Thoracic aorta (tissue), 2 donors: ENCODE measurements around the gene APOBEC3C. TPM values are rescaled to one million over a fixed set of nuclear protein-coding genes. Genes with fewer than 3 reads are reported as not detected.
"Not testable (repeated sequence)": the region's sequence is repeated elsewhere in the genome, so short reads cannot be mapped to it uniquely, and the experiment has no call there.

Experiments
- ATAC-seq: fragments of 150-250 bp; one replicate; pipeline ENCODE4 v1.8.0; 2017; ENCODE audit warnings: low read depth; ENCODE audit not compliant: insufficient number of reproducible peaks, low FRiP score
- DNase-seq: peaks from one replicate; pipeline ENCODE4 v3.0.0-alpha.2; 2020; ENCODE audit warnings: low spot score
- H3K27ac ChIP-seq, 2 donors: fragments of 200-600 bp; sonication (generic); 1 replicate in 1 of 2; 2 replicates in 1 of 2; pipeline ENCODE4 v1.5.1; 2016; ENCODE audit warnings: mild to moderate bottlenecking in 2 of 2, moderate library complexity in 2 of 2
- H3K27me3 ChIP-seq: fragments of 200-600 bp; sonication (generic); replicated peaks from 2 replicates; pipeline ENCODE4 v1.6.0; 2016; ENCODE audit warnings: mild to moderate bottlenecking; ENCODE audit not compliant: insufficient read depth
- H3K36me3 ChIP-seq: fragments of 200-600 bp; sonication (generic); one replicate; pipeline ENCODE4 v1.5.1; 2016
- H3K4me1 ChIP-seq, 2 donors: fragments of 200-600 bp; sonication (generic); 1 replicate in 1 of 2; 2 replicates in 1 of 2; pipeline versions ENCODE4 v1.5.1 to v1.6.0; 2016; ENCODE audit warnings: low read depth in 2 of 2, mild to moderate bottlenecking in 1 of 2; ENCODE audit not compliant: control insufficient read depth in 1 of 2
- H3K4me3 ChIP-seq: fragments of 200-600 bp; sonication (generic); 2 replicates; pipeline ENCODE4 v1.5.1; 2016; ENCODE audit warnings: mild to moderate bottlenecking
- H3K9me3 ChIP-seq: fragments of 200-600 bp; sonication (generic); 2 replicates; pipeline ENCODE4 v1.5.1; 2016
- CTCF ChIP-seq: fragments of 200-600 bp; sonication (generic); IDR thresholded peaks from one replicate; pipeline ENCODE4 v1.5.1; 2019; ENCODE audit warnings: antibody characterized with exemption
- total RNA-seq, 2 donors: library from RNA; depleted of rRNA; stranded (reverse); fragments of >200 nt; gene quantifications; one replicate each; pipeline versions ENCODE4 v1.1.0 to v1.2.3, GENCODE V29; 2016

The APOBEC3C gene
- total RNA-seq, 2 donors from 2014 or later, result 5.5 to 22.3 TPM

- Histone ChIP-seq H3K36me3 (no peaks in the 10 kb centered on the region), H3K27ac (peak overlapping the region in 1 of 2 donors; percentile 83), H3K9me3 (no peaks in the 10 kb centered on the region), H3K27me3 (no peaks in the 10 kb centered on the region), H3K4me3 (peak overlapping the region; percentile 93), H3K4me1 (peaks cover 0 to 9% of the 10 kb centered on the region in 2 donors)
- ATAC-seq (no peak), DNase-seq (no peak)
- no peak for TF ChIP-seq CTCF
These were observed 25.5 kb downstream of the APOBEC3C start for GRCh38 chr22:39039306-39040126.

- H3K36me3 ChIP-seq, DNase-seq, H3K27me3 ChIP-seq, H3K9me3 ChIP-seq, H3K4me1 ChIP-seq: not testable (repeated sequence)
- Histone ChIP-seq H3K4me3 (peak overlapping the region; percentile 93), H3K27ac (peak overlapping the region in 1 of 2 donors; percentile 83)
- ATAC-seq, result peak; percentile 45
These were observed 26.1 kb downstream of the APOBEC3C start for GRCh38 chr22:39040155-39040537.

- ATAC-seq, result peak; percentile 71
- H3K36me3 ChIP-seq, DNase-seq, H3K4me1 ChIP-seq, H3K27me3 ChIP-seq, H3K9me3 ChIP-seq: not testable (repeated sequence)
- Histone ChIP-seq H3K4me3 (peak within 1 kb of the TSS; percentile 93), H3K27ac (peak within 1 kb of the TSS; percentile 77 to 83)
These were observed 26.7 kb downstream of the APOBEC3C start, which contains the start of gene APOBEC3F for GRCh38 chr22:39040538-39041296. TSS of gene APOBEC3F (plus strand) at chr22:39040864. CDS start at chr22:39040961, 97 bp downstream.

DNA sequence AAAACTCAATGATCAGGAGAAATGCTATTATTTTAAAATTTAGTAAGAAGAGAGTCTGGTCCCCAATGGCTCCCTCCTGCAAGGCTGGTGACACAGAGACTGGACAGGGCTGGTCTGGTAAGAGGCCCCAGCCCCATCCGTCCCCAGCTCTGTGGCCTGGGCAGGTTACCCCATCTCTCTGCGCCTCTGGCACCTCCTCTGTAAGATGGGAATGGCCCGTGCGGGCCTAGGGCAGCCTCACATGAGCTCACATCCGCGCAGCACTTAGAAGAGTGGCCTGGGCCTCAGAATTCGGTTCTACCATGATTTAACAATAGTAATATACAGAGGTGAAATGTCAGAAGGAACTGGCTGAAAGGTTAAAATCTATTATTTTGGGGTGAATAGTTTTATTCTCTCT, 27.9 kb downstream of the APOBEC3C start:
- H3K4me3 ChIP-seq, result no peak overlapping the region
- no peaks in the 10 kb centered on the region for H3K9me3 ChIP-seq
- no peak for ATAC-seq
- TF ChIP-seq CTCF, result no peak
- DNase-seq, result no peak
- H3K27me3 ChIP-seq, result no peaks in the 10 kb centered on the region
- peaks cover 0 to 9% of the 10 kb centered on the region in 2 donors for H3K4me1 ChIP-seq
- no peaks in the 10 kb centered on the region for H3K36me3 ChIP-seq
- no peak overlapping the region for H3K27ac ChIP-seq

DNA sequence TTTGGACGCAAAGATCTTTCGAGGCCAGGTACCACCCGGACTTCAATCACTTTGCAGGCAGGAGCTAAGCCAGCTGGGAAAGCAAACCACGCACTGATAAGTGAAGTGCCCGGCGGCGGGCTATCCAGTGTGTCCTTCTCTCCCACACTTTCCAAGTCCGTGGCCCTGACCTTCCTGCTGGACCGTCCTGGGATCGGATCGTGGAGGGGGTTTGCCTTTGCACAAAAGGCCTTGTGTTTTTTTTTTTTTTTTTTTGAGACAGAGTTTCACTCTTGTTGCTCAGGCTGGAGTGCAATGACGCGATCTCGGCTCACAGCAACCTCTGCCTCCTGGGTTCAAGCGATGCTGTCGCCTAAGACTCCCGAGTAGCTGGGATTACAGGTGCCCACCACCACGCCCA, 29.0 kb downstream of the APOBEC3C start:
- not testable (repeated sequence) for H3K4me3 ChIP-seq, H3K9me3 ChIP-seq, H3K4me1 ChIP-seq, DNase-seq, H3K27ac ChIP-seq, ATAC-seq, H3K27me3 ChIP-seq, H3K36me3 ChIP-seq

- not testable (repeated sequence) for H3K27me3 ChIP-seq
These were observed 31.1 kb downstream of the APOBEC3C start for GRCh38 chr22:39045136-39045535.

DNA sequence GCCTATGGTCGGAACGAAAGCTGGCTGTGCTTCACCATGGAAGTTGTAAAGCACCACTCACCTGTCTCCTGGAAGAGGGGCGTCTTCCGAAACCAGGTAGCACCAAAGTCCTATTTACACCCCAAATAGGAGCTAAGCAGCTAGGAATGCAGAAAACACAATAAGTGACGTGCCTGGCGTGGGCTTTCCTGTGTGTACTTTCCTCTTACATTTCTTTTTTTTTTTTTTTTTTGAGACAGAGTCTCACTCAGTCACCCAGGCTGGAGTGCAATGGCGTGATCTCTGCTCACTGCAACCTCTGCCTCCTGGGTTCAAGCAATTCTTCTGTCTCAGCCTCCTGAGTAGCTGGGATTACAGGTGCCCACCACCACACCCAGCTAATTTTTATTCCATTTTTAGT, 35.4 kb downstream of the APOBEC3C start:
- not testable (repeated sequence) for H3K4me1 ChIP-seq, H3K27ac ChIP-seq, H3K27me3 ChIP-seq, ATAC-seq, H3K36me3 ChIP-seq, H3K9me3 ChIP-seq, DNase-seq, H3K4me3 ChIP-seq

More at GRCh38 chr22:39045136-39045535, 31.1 kb downstream of the APOBEC3C start:
- not testable (repeated sequence) for ATAC-seq, DNase-seq, H3K27ac ChIP-seq, H3K36me3 ChIP-seq, H3K4me3 ChIP-seq, H3K9me3 ChIP-seq, H3K4me1 ChIP-seq

GRCh38 chr22:39051844-39052495, 37.9 kb downstream of the APOBEC3C start:
- not testable (repeated sequence) for H3K27ac ChIP-seq, H3K36me3 ChIP-seq, H3K4me3 ChIP-seq, H3K9me3 ChIP-seq, DNase-seq, H3K27me3 ChIP-seq, H3K4me1 ChIP-seq, ATAC-seq
